Astrocyte (in vitro differentiated cells and primary cell): ENCODE data around the gene PDIA2. TPM values are rescaled to one million over a fixed set of nuclear protein-coding genes. Genes with fewer than 3 reads are reported as not detected.
A peak's percentile ranks its signal among the peaks of the same experiment; 100 is the strongest.
"Not testable (repeated sequence)": the region's sequence is repeated elsewhere in the genome, so short reads cannot be mapped to it uniquely, and the experiment has no call there.

Experiments used
- DNase-seq: peaks from one replicate; pipeline ENCODE4 v3.0.0-alpha.2; 2010; ENCODE audit warnings: low read depth
- FAIRE-seq: peaks from 2 replicates; lab custom pipeline; 2011; peaks lifted over from hg19 to GRCh38; lab: Jason Lieb, UNC
- H2AFZ ChIP-seq: 2 replicates; pipeline ENCODE4 v1.6.0; 2012; ENCODE audit warnings: low read depth, low read length, inconsistent platforms
- H3K27ac ChIP-seq: 2 replicates; pipeline ENCODE4 v1.5.1; 2011; ENCODE audit warnings: low read depth, low read length, inconsistent platforms
- H3K27me3 ChIP-seq: 2 replicates; pipeline ENCODE4 v1.6.0; 2011; ENCODE audit warnings: low read length, inconsistent platforms; ENCODE audit not compliant: insufficient read depth
- H3K36me3 ChIP-seq: 2 replicates; pipeline ENCODE4 v1.5.1; 2011; ENCODE audit warnings: low read length, inconsistent platforms; ENCODE audit not compliant: insufficient read depth
- H3K4me1 ChIP-seq: 2 replicates; pipeline ENCODE4 v1.5.1; 2011; ENCODE audit warnings: low read length, inconsistent platforms; ENCODE audit not compliant: insufficient read depth
- H3K4me2 ChIP-seq: 2 replicates; pipeline ENCODE4 v1.6.0; 2012; ENCODE audit warnings: low read length, inconsistent platforms
- H3K4me3 ChIP-seq: 2 replicates; pipeline ENCODE4 v1.5.1; 2011; ENCODE audit warnings: low read depth, mild to moderate bottlenecking, low read length, inconsistent platforms; ENCODE audit not compliant: insufficient read depth
- H3K79me2 ChIP-seq: 2 replicates; pipeline ENCODE4 v1.6.0; 2012; ENCODE audit warnings: mild to moderate bottlenecking, low read length, inconsistent platforms; ENCODE audit not compliant: insufficient read depth
- H3K9ac ChIP-seq: 2 replicates; pipeline ENCODE4 v1.6.0; 2012; ENCODE audit warnings: mild to moderate bottlenecking, low read length, inconsistent platforms
- H3K9me3 ChIP-seq: 2 replicates; pipeline ENCODE4 v1.5.1; 2012; ENCODE audit warnings: low read depth, mild to moderate bottlenecking, low read length, inconsistent platforms; ENCODE audit not compliant: insufficient read depth
- H4K20me1 ChIP-seq: 2 replicates; pipeline ENCODE4 v1.6.0; 2012; ENCODE audit warnings: low read length, inconsistent platforms; ENCODE audit not compliant: insufficient read depth
- H3K27ac Mint-ChIP-seq: one replicate; pipeline ENCODE4 v1.8.0; 2021; ENCODE audit warnings: mild to moderate bottlenecking, mixed read lengths; ENCODE audit not compliant: unreplicated experiment
- H3K27me3 Mint-ChIP-seq: one replicate; pipeline ENCODE4 v1.8.0; 2021; ENCODE audit warnings: low read depth, mixed read lengths; ENCODE audit not compliant: unreplicated experiment
- H3K36me3 Mint-ChIP-seq: one replicate; pipeline ENCODE4 v1.8.0; 2021; ENCODE audit warnings: low read depth, mixed read lengths; ENCODE audit not compliant: unreplicated experiment
- H3K4me1 Mint-ChIP-seq: one replicate; pipeline ENCODE4 v1.8.0; 2021; ENCODE audit warnings: low read depth, mixed read lengths; ENCODE audit not compliant: unreplicated experiment
- H3K4me3 Mint-ChIP-seq: one replicate; pipeline ENCODE4 v1.8.0; 2021; ENCODE audit warnings: mild to moderate bottlenecking, moderate library complexity, mixed read lengths; ENCODE audit not compliant: unreplicated experiment
- H3K9me3 Mint-ChIP-seq: one replicate; pipeline ENCODE4 v1.8.0; 2021; ENCODE audit warnings: mild to moderate bottlenecking, mixed read lengths; ENCODE audit not compliant: unreplicated experiment
- CTCF ChIP-seq: IDR thresholded peaks from 2 replicates; pipeline ENCODE4 v1.5.1; 2011; ENCODE audit warnings: low read depth, mild to moderate bottlenecking, inconsistent platforms, low read length, moderate library complexity; ENCODE audit not compliant: insufficient read depth
- EZH2 ChIP-seq: IDR thresholded peaks from 2 replicates; pipeline ENCODE4 v1.6.1; 2012; ENCODE audit warnings: mild to moderate bottlenecking, low read length, inconsistent platforms; ENCODE audit not compliant: insufficient read depth
- total RNA-seq: library from RNA; stranded (reverse); gene quantifications from 2 replicates; pipeline ENCODE4 v1.2.1, GENCODE V29; 2021

The PDIA2 gene
- total RNA-seq, 1 donor from 2014 or later, result 1.5 TPM

GRCh38 chr16:265711-266110 is 17.3 kb upstream of the PDIA2 start:
- Mint-ChIP-seq H3K27me3 (peaks cover 6% of the 10 kb centered on the region), H3K36me3 (peaks cover 14% of the 10 kb centered on the region), H3K27ac (no peak overlapping the region), H3K9me3 (no peaks in the 10 kb centered on the region), H3K4me3 (no peak overlapping the region), H3K4me1 (no peaks in the 10 kb centered on the region)
- Histone ChIP-seq H3K9ac (no peak overlapping the region), H3K79me2 (no peaks in the 10 kb centered on the region), H3K9me3 (no peaks in the 10 kb centered on the region), H3K36me3 (no peaks in the 10 kb centered on the region), H3K27ac (no peak overlapping the region), H3K4me2 (no peak overlapping the region), H3K27me3 (no peaks in the 10 kb centered on the region), H3K4me1 (no peaks in the 10 kb centered on the region), H2AFZ (no peak overlapping the region), H4K20me1 (no peaks in the 10 kb centered on the region), H3K4me3 (no peak overlapping the region)
- DNase-seq (no peak), FAIRE-seq (no peak)
- no peak for TF ChIP-seq CTCF
- no peak for TF ChIP-seq EZH2

GRCh38 chr16:266258-267164 is 16.5 kb upstream of the PDIA2 start:
- Mint-ChIP-seq H3K9me3 (no peaks in the 10 kb centered on the region), H3K4me1 (no peaks in the 10 kb centered on the region), H3K4me3 (no peak overlapping the region), H3K27ac (no peak overlapping the region), H3K27me3 (peaks cover 6% of the 10 kb centered on the region), H3K36me3 (peaks cover 10% of the 10 kb centered on the region)
- H4K20me1 ChIP-seq, result no peaks in the 10 kb centered on the region
- no peak overlapping the region for H3K4me3 ChIP-seq
- no peak for FAIRE-seq
- no peak overlapping the region for H3K4me2 ChIP-seq
- no peaks in the 10 kb centered on the region for H3K79me2 ChIP-seq
- H3K27me3 ChIP-seq, result no peaks in the 10 kb centered on the region
- H2AFZ ChIP-seq, result no peak overlapping the region
- no peaks in the 10 kb centered on the region for H3K9me3 ChIP-seq
- no peak for TF ChIP-seq CTCF
- TF ChIP-seq EZH2, result no peak
- H3K9ac ChIP-seq, result no peak overlapping the region
- no peaks in the 10 kb centered on the region for H3K4me1 ChIP-seq
- DNase-seq, result no peak
- no peaks in the 10 kb centered on the region for H3K36me3 ChIP-seq
- H3K27ac ChIP-seq, result no peak overlapping the region

GRCh38 chr16:267562-267961 is 15.4 kb upstream of the PDIA2 start:
- not testable (repeated sequence) for H3K4me2 ChIP-seq, H3K27ac Mint-ChIP-seq, H2AFZ ChIP-seq, DNase-seq, H3K9me3 Mint-ChIP-seq, H3K79me2 ChIP-seq, H3K9me3 ChIP-seq, H3K36me3 Mint-ChIP-seq, H3K9ac ChIP-seq, H4K20me1 ChIP-seq, H3K4me1 Mint-ChIP-seq, H3K4me1 ChIP-seq, FAIRE-seq, H3K36me3 ChIP-seq, H3K4me3 ChIP-seq, H3K27ac ChIP-seq, H3K27me3 ChIP-seq
- Mint-ChIP-seq H3K4me3 (peak overlapping the region; percentile 41), H3K27me3 (peaks cover 11% of the 10 kb centered on the region)
